HG03039 (cell line): ENCODE results near the gene GPR32.
"Not testable (repeated sequence)": the region's sequence is repeated elsewhere in the genome, so short reads cannot be mapped to it uniquely, and the experiment has no call there.

ENCODE experiments used
- ATAC-seq: cut with Tn5 transposase; IDR thresholded peaks from one replicate; pipeline ENCODE4 v1.9.1; 2021; ENCODE audit warnings: mild to moderate bottlenecking, moderate library complexity; ENCODE audit not compliant: unreplicated experiment

The GPR32 gene

GRCh38 chr19:50745221-50745620, 25.0 kb upstream of the GPR32 start:
- ATAC-seq: no peak

GRCh38 chr19:50747141-50747540, 23.1 kb upstream of the GPR32 start:
- ATAC-seq: not testable (repeated sequence)

- no peak for ATAC-seq
These were observed 20.8 kb upstream of the GPR32 start for GRCh38 chr19:50749490-50749889.

GRCh38 chr19:50750010-50750409, 20.3 kb upstream of the GPR32 start:
- ATAC-seq: no peak

- ATAC-seq: no peak
These were observed 16.4 kb upstream of the GPR32 start for GRCh38 chr19:50753879-50754278.

- ATAC-seq: not testable (repeated sequence)
These were observed 14.0 kb upstream of the GPR32 start for GRCh38 chr19:50756244-50756643.

- ATAC-seq: not testable (repeated sequence)
These were observed 12.6 kb upstream of the GPR32 start for GRCh38 chr19:50757624-50758023.

GRCh38 chr19:50759076-50759475, 11.2 kb upstream of the GPR32 start:
- not testable (repeated sequence) for ATAC-seq

- ATAC-seq: no peak
These were observed 10.4 kb upstream of the GPR32 start for GRCh38 chr19:50759886-50760285.

- ATAC-seq: not testable (repeated sequence)
These were observed 8.8 kb upstream of the GPR32 start for GRCh38 chr19:50761501-50761900.

- ATAC-seq: not testable (repeated sequence)
These were observed 6.7 kb upstream of the GPR32 start for GRCh38 chr19:50763521-50763920.

- ATAC-seq: no peak
These were observed 5.9 kb upstream of the GPR32 start for GRCh38 chr19:50764409-50764808.

GRCh38 chr19:50766746-50767145, 3.5 kb upstream of the GPR32 start:
- ATAC-seq: not testable (repeated sequence)

- ATAC-seq: not testable (repeated sequence)
These were observed 3.0 kb upstream of the GPR32 start for GRCh38 chr19:50767263-50767662.

GRCh38 chr19:50768277-50768676, 2.0 kb upstream of the GPR32 start:
- ATAC-seq: no peak

GRCh38 chr19:50770888-50771287, 624 bp downstream of the GPR32 start:
- ATAC-seq: no peak

GRCh38 chr19:50772476-50772875, 2.2 kb downstream of the GPR32 start:
- no peak for ATAC-seq

- ATAC-seq: not testable (repeated sequence)
These were observed 2.6 kb downstream of the GPR32 start for GRCh38 chr19:50772912-50773311.

GRCh38 chr19:50773454-50773853, 3.2 kb downstream of the GPR32 start:
- ATAC-seq: not testable (repeated sequence)

GRCh38 chr19:50776131-50776530, 5.9 kb downstream of the GPR32 start:
- ATAC-seq: no peak

- no peak for ATAC-seq
These were observed 7.0 kb downstream of the GPR32 start for GRCh38 chr19:50777261-50777660.

- ATAC-seq: no peak
These were observed 7.6 kb downstream of the GPR32 start for GRCh38 chr19:50777830-50778303.

- ATAC-seq: no peak
These were observed 8.7 kb downstream of the GPR32 start for GRCh38 chr19:50778906-50779430.
